HepG2 (cell line): ENCODE data around the gene SMIM41.

ENCODE experiments used
- CTCF ChIP-seq: sonication (generic); formaldehyde crosslinking; IDR thresholded peaks from 2 replicates; pipeline ENCODE4 v1.5.0; 2020; ENCODE audit warnings: mild to moderate bottlenecking, missing genetic modification reagents, moderate library complexity
- MYNN ChIP-seq: sonication (generic); formaldehyde crosslinking; IDR thresholded peaks from 2 replicates; pipeline ENCODE4 v1.4.0; 2020; ENCODE audit warnings: mild to moderate bottlenecking, low read depth, missing genetic modification reagents
- POLR2A ChIP-seq, 2 experiments: IDR thresholded peaks; 2 replicates each; pipeline ENCODE4 v1.6.1; 2011; ENCODE audit warnings: low read depth in 2 of 2, low read length in 2 of 2, mild to moderate bottlenecking in 1 of 2, moderate library complexity in 1 of 2; ENCODE audit not compliant: insufficient read depth in 1 of 2
- ZFP36 ChIP-seq: fragments of 150-350 bp; IDR thresholded peaks from 2 replicates; pipeline ENCODE4 v1.6.1; 2018; ENCODE audit warnings: borderline replicate concordance, low read length, low read depth; ENCODE audit not compliant: partially characterized antibody
- ZNF589 ChIP-seq: sonication (generic); formaldehyde crosslinking; conservative IDR thresholded peaks from 2 replicates; pipeline ENCODE4 v1.8.0; 2022; ENCODE audit warnings: mild to moderate bottlenecking, moderate library complexity, missing genetic modification reagents

GRCh38 chr12:52058631-52059361 lies 20.7 kb upstream of the SMIM41 start:
- TF ChIP-seq ZNF589 (CRISPR knock-in tag) (no peak), MYNN (CRISPR knock-in tag) (no peak), ZFP36 (no peak), POLR2A (IDR thresholded peaks at IDR 0.05; ENCODE audit: insufficient read depth in 1 of 2, low read depth in 2 of 2, low read length in 2 of 2) (no peak), CTCF (CRISPR knock-in tag) (no peak)
